IMR-90 (cell line): ENCODE results near the gene MSI2. TPM values are rescaled to one million over a fixed set of nuclear protein-coding genes. Genes with fewer than 3 reads are reported as not detected.

Experiments
- ATAC-seq: fragments of 200-7000 bp; cut with Tn5 transposase; 2 replicates; pipeline ENCODE4 v1.9.1; 2020; ENCODE audit warnings: low read depth, mild to moderate bottlenecking, moderate library complexity
- BruUV-seq: library from RNA; stranded (reverse); fragments of 400-500 nt; replicated peaks from 2 replicates; lab custom pipeline; 2021; lab: Mats Ljungman, UMichigan
- CTCF ChIA-PET: fragments of 300-600 bp; formaldehyde crosslinking; extraction: SDS; loops from one replicate; lab custom pipeline; 2021; ENCODE audit warnings: antibody characterized with exemption; lab: Yijun Ruan, JAX
- POLR2A ChIA-PET: fragments of 300-600 bp; sonication (Branson Sonifier 250); formaldehyde crosslinking; loops from one replicate; lab custom pipeline; 2022; ENCODE audit warnings: antibody characterized with exemption; ENCODE audit not compliant: unreplicated experiment; lab: Charles Lee
- DNase-seq: peaks from one replicate; pipeline ENCODE4 v3.0.0; 2013
- H2AFZ ChIP-seq: replicated peaks from 2 replicates; pipeline ENCODE3; 2013; ENCODE audit warnings: low read length, mild to moderate bottlenecking; ENCODE audit not compliant: poor library complexity
- H2AK5ac ChIP-seq: 2 replicates; pipeline ENCODE4 v1.6.1; 2013; ENCODE audit warnings: low read depth, low read length, inconsistent platforms
- H2AK9ac ChIP-seq: replicated peaks from 2 replicates; pipeline ENCODE3; 2013; ENCODE audit warnings: mild to moderate bottlenecking, low read depth, low read length, moderate library complexity; ENCODE audit not compliant: poor library complexity
- H2BK120ac ChIP-seq: 2 replicates; pipeline ENCODE4 v1.6.1; 2013; ENCODE audit warnings: low read depth, low read length, inconsistent platforms
- H2BK15ac ChIP-seq: 3 replicates; pipeline ENCODE4 v1.6.1; 2013; ENCODE audit warnings: low read depth, low read length, inconsistent platforms
- H2BK20ac ChIP-seq: 2 replicates; pipeline ENCODE4 v1.6.1; 2013; ENCODE audit warnings: low read depth, mild to moderate bottlenecking, inconsistent platforms, low read length, moderate library complexity
- H2BK5ac ChIP-seq: 2 replicates; pipeline ENCODE4 v1.6.1; 2013; ENCODE audit warnings: mild to moderate bottlenecking, low read depth, low read length, inconsistent platforms; ENCODE audit not compliant: poor library complexity, severe bottlenecking
- H3K14ac ChIP-seq: replicated peaks from 2 replicates; pipeline ENCODE4 v1.6.1; 2013; ENCODE audit warnings: low read depth, low read length, inconsistent platforms
- H3K18ac ChIP-seq: 2 replicates; pipeline ENCODE4 v1.6.1; 2013; ENCODE audit warnings: low read depth, low read length, control low read depth
- H3K23ac ChIP-seq: 2 replicates; pipeline ENCODE4 v1.6.1; 2013; ENCODE audit warnings: low read depth, low read length, inconsistent platforms
- H3K27ac ChIP-seq: 2 replicates; pipeline ENCODE4 v1.5.1; 2013; ENCODE audit warnings: mild to moderate bottlenecking, control low read depth, low read length; ENCODE audit not compliant: insufficient read depth
- H3K27me3 ChIP-seq: 2 replicates; pipeline ENCODE4 v1.6.1; 2013; ENCODE audit warnings: low read length; ENCODE audit not compliant: control insufficient read depth, insufficient read depth
- H3K36me3 ChIP-seq: 2 replicates; pipeline ENCODE4 v1.6.1; 2013; ENCODE audit warnings: low read length, mixed read lengths; ENCODE audit not compliant: control insufficient read depth, insufficient read depth
- H3K4ac ChIP-seq: 2 replicates; pipeline ENCODE4 v1.6.1; 2013; ENCODE audit warnings: low read depth, low read length, inconsistent platforms
- H3K4me1 ChIP-seq: 2 replicates; pipeline ENCODE4 v1.6.1; 2013; ENCODE audit warnings: low read length, mixed read lengths; ENCODE audit not compliant: control insufficient read depth, insufficient read depth
- H3K4me2 ChIP-seq: 2 replicates; pipeline ENCODE4 v1.6.1; 2013; ENCODE audit warnings: low read depth, mild to moderate bottlenecking, control low read depth, low read length, moderate library complexity
- H3K4me3 ChIP-seq: 2 replicates; pipeline ENCODE4 v1.5.1; 2013; ENCODE audit warnings: low read depth, mild to moderate bottlenecking, control low read depth, low read length, moderate library complexity; ENCODE audit not compliant: insufficient read depth
- H3K56ac ChIP-seq: 2 replicates; pipeline ENCODE4 v1.6.1; 2013; ENCODE audit warnings: low read length, inconsistent platforms; ENCODE audit not compliant: insufficient read depth; ENCODE audit errors: extremely low read depth
- H3K79me1 ChIP-seq, 2 experiments: 2 replicates each; pipeline ENCODE4 v1.6.1; 2013; ENCODE audit warnings: low read length in 2 of 2, inconsistent platforms in 1 of 2, low read depth in 1 of 2
- H3K9ac ChIP-seq: 2 replicates; pipeline ENCODE4 v1.6.1; 2013; ENCODE audit warnings: low read depth, low read length, control low read depth
- H3K9me1 ChIP-seq: 2 replicates; pipeline ENCODE4 v1.6.1; 2013; ENCODE audit warnings: low read length, inconsistent platforms; ENCODE audit not compliant: insufficient read depth
- H3K9me3 ChIP-seq: 2 replicates; pipeline ENCODE4 v1.6.1; 2013; ENCODE audit warnings: low read length; ENCODE audit not compliant: control insufficient read depth, insufficient read depth
- H4K20me1 ChIP-seq: 2 replicates; pipeline ENCODE4 v1.6.1; 2013; ENCODE audit warnings: low read length, inconsistent platforms; ENCODE audit not compliant: insufficient read depth
- H4K5ac ChIP-seq: 2 replicates; pipeline ENCODE4 v1.6.1; 2013; ENCODE audit warnings: mild to moderate bottlenecking, low read depth, low read length, control low read depth
- H4K8ac ChIP-seq, 2 experiments: 2 replicates each; pipeline ENCODE4 v1.6.1; 2013; ENCODE audit warnings: low read depth in 2 of 2, low read length in 2 of 2, control low read depth in 1 of 2, inconsistent platforms in 1 of 2
- H4K91ac ChIP-seq: 2 replicates; pipeline ENCODE4 v1.6.1; 2013; ENCODE audit warnings: low read depth, low read length, inconsistent platforms; ENCODE audit not compliant: insufficient read depth
- BHLHE40 ChIP-seq: fragments of 150-350 bp; IDR thresholded peaks from 2 replicates; pipeline ENCODE4 v1.6.1; 2016; ENCODE audit warnings: mild to moderate bottlenecking, low read depth, low read length
- CEBPB ChIP-seq: IDR thresholded peaks from 2 replicates; pipeline ENCODE4 v1.6.1; 2012; ENCODE audit warnings: low read depth, low read length, improper control_type of control experiment
- CHD1 ChIP-seq: IDR thresholded peaks from 2 replicates; pipeline ENCODE4 v1.6.1; 2012; ENCODE audit warnings: low read depth, low read length, improper control_type of control experiment
- CTCF ChIP-seq: conservative IDR thresholded peaks from 2 replicates; pipeline ENCODE4 v1.5.1; 2012; ENCODE audit warnings: mild to moderate bottlenecking, low read depth, low read length, improper control_type of control experiment
- ELK1 ChIP-seq: fragments of 150-350 bp; IDR thresholded peaks from 2 replicates; pipeline ENCODE4 v1.6.1; 2016; ENCODE audit warnings: low read depth, mild to moderate bottlenecking, low read length, moderate library complexity, borderline replicate concordance
- MAFK ChIP-seq: IDR thresholded peaks from 2 replicates; pipeline ENCODE4 v1.6.1; 2012; ENCODE audit warnings: low read depth, low read length, improper control_type of control experiment
- POLR2A ChIP-seq: IDR thresholded peaks from 2 replicates; pipeline ENCODE4 v1.6.1; 2012; ENCODE audit warnings: mild to moderate bottlenecking, low read depth, low read length
- RAD21 ChIP-seq: IDR thresholded peaks from 2 replicates; pipeline ENCODE4 v1.6.1; 2012; ENCODE audit warnings: low read length, improper control_type of control experiment
- RCOR1 ChIP-seq: IDR thresholded peaks from 2 replicates; pipeline ENCODE4 v1.6.1; 2012; ENCODE audit warnings: mild to moderate bottlenecking, low read length, improper control_type of control experiment; ENCODE audit not compliant: insufficient replicate concordance
- SMC3 ChIP-seq: fragments of 150-350 bp; IDR thresholded peaks from 2 replicates; pipeline ENCODE4 v1.6.1; 2016; ENCODE audit warnings: low read depth, mild to moderate bottlenecking, antibody characterized with exemption, low read length, moderate library complexity
- USF2 ChIP-seq: fragments of 150-350 bp; IDR thresholded peaks from 2 replicates; pipeline ENCODE4 v1.6.1; 2017; ENCODE audit warnings: mild to moderate bottlenecking, antibody characterized with exemption, low read length, low read depth
- WGBS, 2 experiments: methylation state at CpG; one replicate each; pipeline versions ENCODE4 v1.1.5 to v1.1.7; 2013; ENCODE audit warnings: missing lambda C conversion rate in 2 of 2; ENCODE audit not compliant: insufficient read length in 1 of 2; ENCODE audit errors: extremely low coverage in 2 of 2; 5-methylcytosine and 5-hydroxymethylcytosine counted together
- dilution Hi-C: fragments of 300-500 bp; cut with HindIII; formaldehyde crosslinking; loops from one replicate; pipeline ENCODE4 v1.14.3; 2018; ENCODE audit warnings: low sequenced_read_pairs; ENCODE audit not compliant: unreplicated experiment
- in situ Hi-C: fragments of 300-500 bp; cut with MboI; formaldehyde crosslinking; loops from 3 replicates; pipeline ENCODE4 v1.14.3; 2019; ENCODE audit warnings: low sequenced_read_pairs, inconsistent platforms, mixed read lengths
- intact Hi-C: fragments of 100-400 bp; cut with micrococcal nuclease; formaldehyde crosslinking; loops from 2 replicates; pipeline ENCODE4 v1.10.0; 2022
- polyA plus RNA-seq, 3 experiments: library from polyadenylated mRNA; depleted of rRNA; stranded (reverse); fragments of >200 nt; gene quantifications; 2 replicates each; pipeline ENCODE4 v1.2.3, GENCODE V29; 2012; ENCODE audit warnings: low replicate concordance in 1 of 3
- total RNA-seq: library from RNA; depleted of rRNA; stranded (reverse); fragments of >200 nt; gene quantifications from 2 replicates; pipeline ENCODE4 v1.2.3, GENCODE V29; 2012

Gene MSI2
- total and polyA plus RNA-seq, 2 of the 4 experiments (the other 2 are of a cell fraction): 13.0 to 16.0 TPM

GRCh38 chr17:57542510-57542909, 286.2 kb downstream of the MSI2 start:
- Histone ChIP-seq H2BK20ac (no peak overlapping the region), H4K91ac (no peak overlapping the region), H3K23ac (no peak overlapping the region), H4K5ac (no peak overlapping the region), H2BK120ac (no peak overlapping the region), H3K18ac (no peak overlapping the region), H3K4ac (no peak overlapping the region), H3K9me1 (no peaks in the 10 kb centered on the region), H3K4me2 (no peak overlapping the region), H2AK9ac (no peak overlapping the region), H3K9me3 (peaks cover 2% of the 10 kb centered on the region; the same call in 1 of the 2 replicates), H3K4me3 (no peak overlapping the region), H3K79me1 (no peaks in the 10 kb centered on the region; a peak in 1 of 4 replicates), H3K36me3 (no peaks in the 10 kb centered on the region), H2BK15ac (no peak overlapping the region), H4K20me1 (no peaks in the 10 kb centered on the region), H3K9ac (no peak overlapping the region), H2AK5ac (no peak overlapping the region; the same call in 1 of the 2 replicates), H2BK5ac (no peak overlapping the region), H2AFZ (no peak overlapping the region), H3K27me3 (no peaks in the 10 kb centered on the region), H3K14ac (no peak overlapping the region), H4K8ac (no peak overlapping the region), H3K56ac (no peak overlapping the region), H3K27ac (no peak overlapping the region), H3K4me1 (peaks cover 2% of the 10 kb centered on the region; the same call in 1 of the 2 replicates)
- in situ Hi-C loops (no loop called here), dilution Hi-C loops (no loop called here), intact Hi-C loops (no loop called here)
- DNase-seq (no peak), ATAC-seq (no peak)
- TF ChIP-seq RCOR1 (no peak), POLR2A (no peak), MAFK (no peak), CTCF (no peak), CEBPB (no peak), CHD1 (no peak), ELK1 (no peak), SMC3 (no peak), RAD21 (no peak), USF2 (no peak), BHLHE40 (no peak)
- no CpG with 5 or more reads among the region's 4 CpGs for WGBS, 2 experiments
- no TSS peak for BruUV-seq
- ChIA-PET CTCF (no interaction called here), POLR2A (no interaction called here)
